Measurements from ENCODE around the gene RUFY4.

DNA sequence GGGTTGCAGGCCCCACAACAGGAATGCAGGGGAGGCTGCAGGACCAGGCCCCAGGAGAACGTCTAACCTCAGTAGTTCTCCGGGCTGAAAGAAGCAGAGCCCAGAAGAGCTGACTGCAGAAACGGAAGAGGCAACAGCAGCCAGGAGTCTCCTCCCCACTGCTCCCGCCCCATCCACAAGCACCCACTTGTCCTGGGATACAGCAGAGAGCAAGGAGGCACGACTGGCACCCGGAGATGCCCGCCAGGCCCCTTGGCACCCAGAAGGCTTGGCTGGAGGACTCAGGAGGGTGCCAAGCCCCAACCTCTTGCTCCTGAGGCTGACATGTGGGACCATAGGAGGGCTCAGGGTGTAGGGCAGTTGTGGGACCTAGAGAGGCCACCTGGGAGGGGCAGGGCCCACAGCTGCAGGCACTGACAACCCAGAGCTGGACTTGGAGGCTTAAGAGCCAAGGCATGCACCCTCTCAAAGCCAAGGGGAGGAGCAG, 37.2 kb upstream of the RUFY4 start:
- TF ChIP-seq EZH2 (IDR thresholded peaks at IDR 0.05; ENCODE audit: borderline replicate concordance, low read length), result no peak
- TF ChIP-seq, protein P1, sequence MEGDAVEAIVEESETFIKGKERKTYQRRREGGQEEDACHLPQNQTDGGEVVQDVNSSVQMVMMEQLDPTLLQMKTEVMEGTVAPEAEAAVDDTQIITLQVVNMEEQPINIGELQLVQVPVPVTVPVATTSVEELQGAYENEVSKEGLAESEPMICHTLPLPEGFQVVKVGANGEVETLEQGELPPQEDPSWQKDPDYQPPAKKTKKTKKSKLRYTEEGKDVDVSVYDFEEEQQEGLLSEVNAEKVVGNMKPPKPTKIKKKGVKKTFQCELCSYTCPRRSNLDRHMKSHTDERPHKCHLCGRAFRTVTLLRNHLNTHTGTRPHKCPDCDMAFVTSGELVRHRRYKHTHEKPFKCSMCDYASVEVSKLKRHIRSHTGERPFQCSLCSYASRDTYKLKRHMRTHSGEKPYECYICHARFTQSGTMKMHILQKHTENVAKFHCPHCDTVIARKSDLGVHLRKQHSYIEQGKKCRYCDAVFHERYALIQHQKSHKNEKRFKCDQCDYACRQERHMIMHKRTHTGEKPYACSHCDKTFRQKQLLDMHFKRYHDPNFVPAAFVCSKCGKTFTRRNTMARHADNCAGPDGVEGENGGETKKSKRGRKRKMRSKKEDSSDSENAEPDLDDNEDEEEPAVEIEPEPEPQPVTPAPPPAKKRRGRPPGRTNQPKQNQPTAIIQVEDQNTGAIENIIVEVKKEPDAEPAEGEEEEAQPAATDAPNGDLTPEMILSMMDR (IDR thresholded peaks at IDR 0.05; ENCODE audit: low read length), result no peak

All from OCI-LY1 (cell line).